ENCODE measurements around the gene CT83. TPM values are rescaled to one million over a fixed set of nuclear protein-coding genes. Genes with fewer than 3 reads are reported as not detected.

The CT83 gene
- total RNA-seq, 1 experiment from 2014 or later = not detected

- no peaks in the 10 kb centered on the region for H3K4me1 ChIP-seq (ENCODE audit: control insufficient read depth in 1 of 2, insufficient read depth in 2 of 2, low read length in 2 of 2)
- POLR2A ChIA-PET = no interaction called here
- CTCF ChIA-PET = interaction anchor here (0.7 to 1.0 kb wide), 2 partner anchors 1495 to 1764 kb away, joined by 3 read pairs; no protein-coding TSS in a partner anchor
- no peak overlapping the region for H3K27ac ChIP-seq (ENCODE audit: low read depth, low read length)
- intact Hi-C loops (cut with micrococcal nuclease) = no loop called here
- TF ChIP-seq SP1 (IDR thresholded peaks at IDR 0.05; ENCODE audit: low read depth) (no peak), YY1 (IDR thresholded peaks at IDR 0.05; ENCODE audit: extremely low read depth, insufficient replicate concordance, low read depth, low read length) (no peak), RAD21 (IDR thresholded peaks at IDR 0.05; ENCODE audit: low read depth) (peak; percentile 40; the same call in 1 of the 2 replicates), SRF (IDR thresholded peaks at IDR 0.05; ENCODE audit: low read depth) (no peak), CTCF (IDR thresholded peaks at IDR 0.05 in 2 of 3, conservative IDR thresholded peaks at IDR 0.05 in 1 of 3; ENCODE audit: borderline replicate concordance in 1 of 3, insufficient read depth in 1 of 3, low read depth in 2 of 3, low read length in 2 of 3) (peak in 2 of 3 experiments; percentile 12 to 35; a peak in 3 of 6 replicates), ZFX (IDR thresholded peaks at IDR 0.05) (no peak), EGR1 (IDR thresholded peaks at IDR 0.05; ENCODE audit: low read depth) (no peak)
- ATAC-seq (no peak), DNase-seq (ENCODE audit: low read depth, low spot score) (no peak)
- H2AFZ ChIP-seq (ENCODE audit: low read depth, low read length, poor library complexity, severe bottlenecking) = no peak overlapping the region
- no peaks in the 10 kb centered on the region for H3K9me3 ChIP-seq (ENCODE audit: control insufficient read depth in 1 of 2, insufficient read depth in 1 of 2, low read depth in 1 of 2, low read length in 2 of 2)
- no peak overlapping the region for H3K4me3 ChIP-seq (replicated peaks in 1 of 2; ENCODE audit: low read depth in 1 of 2, low read length in 2 of 2)
- no peak overlapping the region for H3K4me2 ChIP-seq (ENCODE audit: low read length)
- no peaks in the 10 kb centered on the region for H4K20me1 ChIP-seq (ENCODE audit: insufficient read depth)
- H3K36me3 ChIP-seq (ENCODE audit: control insufficient read depth in 1 of 2, insufficient read depth in 2 of 2, low read length in 2 of 2) = no peaks in the 10 kb centered on the region
- H3K79me2 ChIP-seq (ENCODE audit: insufficient read depth, low read length) = no peaks in the 10 kb centered on the region
- H3K9ac ChIP-seq (ENCODE audit: low read length) = no peak overlapping the region
- RAD21 ChIA-PET (ENCODE audit: low non-redundant PET in 1 of 2, low total read pairs in 2 of 2, uncharacterized antibody in 2 of 2, unreplicated experiment in 2 of 2) = interaction anchor here in 1 of 2 experiments (1.1 kb wide), 1 partner anchor 1494 kb away, joined by 3 read pairs; no protein-coding TSS in a partner anchor
- H3K27me3 ChIP-seq (ENCODE audit: insufficient read depth, low read length) = no peaks in the 10 kb centered on the region
- BruUV-seq (replicated peaks) = no TSS peak
- H3K9me2 ChIP-seq (ENCODE audit: insufficient read depth) = no peaks in the 10 kb centered on the region
Measured at GRCh38 chrX:116490104-116490503, 27.3 kb upstream of the CT83 start.

- intact Hi-C loops (cut with micrococcal nuclease) = loop anchor here (10.0 kb wide), 1 partner anchor 1775 kb away; no protein-coding TSS in a partner anchor
- DNase-seq (ENCODE audit: low read depth, low spot score) (no peak), ATAC-seq (no peak)
- Histone ChIP-seq H2AFZ (ENCODE audit: low read depth, low read length, poor library complexity, severe bottlenecking) (no peak overlapping the region), H3K36me3 (ENCODE audit: control insufficient read depth in 1 of 2, insufficient read depth in 2 of 2, low read length in 2 of 2) (no peaks in the 10 kb centered on the region), H4K20me1 (ENCODE audit: insufficient read depth) (no peaks in the 10 kb centered on the region), H3K4me2 (ENCODE audit: low read length) (no peak overlapping the region), H3K4me1 (ENCODE audit: control insufficient read depth in 1 of 2, insufficient read depth in 2 of 2, low read length in 2 of 2) (no peaks in the 10 kb centered on the region), H3K79me2 (ENCODE audit: insufficient read depth, low read length) (no peaks in the 10 kb centered on the region), H3K9ac (ENCODE audit: low read length) (no peak overlapping the region), H3K4me3 (replicated peaks in 1 of 2; ENCODE audit: low read depth in 1 of 2, low read length in 2 of 2) (no peak overlapping the region), H3K9me2 (ENCODE audit: insufficient read depth) (no peaks in the 10 kb centered on the region), H3K9me3 (ENCODE audit: control insufficient read depth in 1 of 2, insufficient read depth in 1 of 2, low read depth in 1 of 2, low read length in 2 of 2) (no peaks in the 10 kb centered on the region), H3K27ac (ENCODE audit: low read depth, low read length) (no peak overlapping the region), H3K27me3 (ENCODE audit: insufficient read depth, low read length) (no peaks in the 10 kb centered on the region)
- CTCF ChIA-PET = no interaction called here
- TF ChIP-seq FOSL1 (IDR thresholded peaks at IDR 0.05; ENCODE audit: low read depth) = no peak
- TF ChIP-seq EZH2phosphoT487 (IDR thresholded peaks at IDR 0.05; ENCODE audit: borderline replicate concordance) = no peak
- TF ChIP-seq SP1 (IDR thresholded peaks at IDR 0.05; ENCODE audit: low read depth) = no peak
- no peak for TF ChIP-seq CTCF (IDR thresholded peaks at IDR 0.05 in 2 of 3, conservative IDR thresholded peaks at IDR 0.05 in 1 of 3; ENCODE audit: borderline replicate concordance in 1 of 3, insufficient read depth in 1 of 3, low read depth in 2 of 3, low read length in 2 of 3)
- TF ChIP-seq ELF1 (IDR thresholded peaks at IDR 0.05; ENCODE audit: borderline replicate concordance, low read depth) = no peak
- TF ChIP-seq TCF7L2 (IDR thresholded peaks at IDR 0.05; ENCODE audit: borderline replicate concordance, extremely low read depth, insufficient read depth, insufficient read length) = no peak
- RAD21 ChIA-PET (ENCODE audit: low non-redundant PET in 1 of 2, low total read pairs in 2 of 2, uncharacterized antibody in 2 of 2, unreplicated experiment in 2 of 2) = no interaction called here
- POLR2A ChIA-PET = no interaction called here
- no TSS peak for BruUV-seq (replicated peaks)
Measured at GRCh38 chrX:116480059-116480458, 17.3 kb upstream of the CT83 start.
